Posterior vena cava (tissue), 2 donors: ENCODE results near the gene CTNS. TPM values are rescaled to one million over a fixed set of nuclear protein-coding genes. Genes with fewer than 3 reads are reported as not detected.
"Not testable (repeated sequence)": the region's sequence is repeated elsewhere in the genome, so short reads cannot be mapped to it uniquely, and the experiment has no call there.

Source experiments
- DNase-seq: peaks from one replicate; pipeline ENCODE4 v3.0.0-alpha.2; 2020; ENCODE audit warnings: low spot score
- intact Hi-C, 2 donors: fragments of 100-400 bp; cut with DNase I; formaldehyde crosslinking; loops; one replicate each; pipeline versions ENCODE4 v1.14.1 to v1.14.2; 2022 to 2023
- total RNA-seq, 2 donors: library from RNA; stranded (reverse); fragmentation: NEBNext Ultra II Directional; extraction: Animal tissue kit (Norgen Biotek cat#: 25700); gene quantifications; one replicate each; pipeline ENCODE4 v1.2.1, GENCODE V29; 2021
- donor health status: DM: yes; HTN: yes; CAD: no.
- donor health status: DM: yes; HTN: yes; CAD: no.

The CTNS gene
- total RNA-seq, 2 donors from 2014 or later = 9.2 to 11.7 TPM

- DNase-seq = no peak
- intact Hi-C loops = no loop called here
These were observed 59.3 kb downstream of the CTNS start, which contains the start of gene P2RX5 for GRCh38 chr17:3695723-3696411. TSS of gene P2RX5 (minus strand) at chr17:3696155. CDS start at chr17:3696005, 150 bp downstream.

- intact Hi-C loops = no loop called here
- DNase-seq = no peak
These were observed 60.5 kb downstream of the CTNS start for GRCh38 chr17:3697103-3697476.

DNA sequence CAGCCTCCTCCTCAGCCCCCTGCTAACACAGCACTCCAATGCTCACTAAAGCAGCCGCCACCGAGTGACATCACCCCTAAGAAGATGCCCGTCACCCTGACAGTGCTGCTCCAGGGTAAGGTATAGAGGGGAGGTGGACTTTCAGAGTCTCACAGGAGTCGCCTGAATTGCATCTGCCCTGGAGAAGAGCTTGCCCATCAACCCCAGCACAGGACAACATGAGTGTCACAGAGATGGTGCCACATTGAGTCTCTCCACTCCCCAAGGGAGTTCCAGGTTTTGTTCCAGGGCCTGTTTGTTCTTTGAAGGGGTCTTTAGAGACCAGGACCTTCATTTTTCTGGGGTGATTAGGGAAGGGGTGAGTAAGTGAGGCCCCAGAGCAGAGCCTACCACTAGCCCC lies 61.6 kb downstream of the CTNS start:
- intact Hi-C loops = no loop called here
- no peak for DNase-seq

DNA sequence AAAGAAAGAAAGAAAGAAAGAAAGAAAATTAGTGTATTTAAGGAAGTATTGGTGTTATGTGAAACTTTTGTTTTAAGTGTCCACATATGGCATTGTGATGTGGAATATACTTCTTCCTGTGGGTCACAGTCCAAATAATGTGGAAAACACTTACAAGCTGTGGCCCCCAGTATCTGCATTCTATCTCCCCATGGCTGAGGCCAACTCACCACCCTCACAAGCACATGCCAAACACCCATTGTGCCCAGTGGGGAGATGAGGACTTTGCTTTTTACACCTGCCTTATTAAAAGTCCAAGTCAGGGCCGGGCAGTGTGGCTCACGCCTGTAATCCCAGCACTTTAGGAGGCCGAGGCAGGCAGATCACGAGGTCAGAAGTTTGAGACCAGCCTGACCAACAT lies 63.4 kb downstream of the CTNS start:
- intact Hi-C loops = no loop called here
- DNase-seq = no peak

DNA sequence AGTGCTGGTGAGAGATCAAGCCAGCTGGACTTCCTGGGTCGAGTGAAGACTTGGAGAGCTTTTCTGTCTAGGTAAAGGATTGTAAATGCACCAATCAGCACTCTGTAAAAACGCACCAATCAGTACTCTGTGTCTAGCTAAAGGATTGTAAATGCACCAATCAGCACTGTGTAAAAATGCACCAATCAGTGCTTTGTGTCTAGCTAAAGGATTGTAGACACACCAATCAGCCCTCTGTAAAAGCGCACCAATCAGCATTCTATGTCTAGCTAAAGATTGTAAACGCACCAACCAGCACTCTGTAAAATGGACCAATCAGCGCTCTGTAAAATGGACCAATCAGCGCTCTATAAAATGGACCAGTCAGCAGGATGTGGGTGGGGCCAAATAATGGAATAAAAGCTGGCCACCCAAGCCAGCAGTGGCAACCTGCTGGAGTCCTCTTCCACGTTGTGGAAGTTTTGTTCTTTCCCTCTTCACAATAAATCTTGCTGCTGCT lies 65.5 kb downstream of the CTNS start:
- DNase-seq, intact Hi-C loops: not testable (repeated sequence)

DNA sequence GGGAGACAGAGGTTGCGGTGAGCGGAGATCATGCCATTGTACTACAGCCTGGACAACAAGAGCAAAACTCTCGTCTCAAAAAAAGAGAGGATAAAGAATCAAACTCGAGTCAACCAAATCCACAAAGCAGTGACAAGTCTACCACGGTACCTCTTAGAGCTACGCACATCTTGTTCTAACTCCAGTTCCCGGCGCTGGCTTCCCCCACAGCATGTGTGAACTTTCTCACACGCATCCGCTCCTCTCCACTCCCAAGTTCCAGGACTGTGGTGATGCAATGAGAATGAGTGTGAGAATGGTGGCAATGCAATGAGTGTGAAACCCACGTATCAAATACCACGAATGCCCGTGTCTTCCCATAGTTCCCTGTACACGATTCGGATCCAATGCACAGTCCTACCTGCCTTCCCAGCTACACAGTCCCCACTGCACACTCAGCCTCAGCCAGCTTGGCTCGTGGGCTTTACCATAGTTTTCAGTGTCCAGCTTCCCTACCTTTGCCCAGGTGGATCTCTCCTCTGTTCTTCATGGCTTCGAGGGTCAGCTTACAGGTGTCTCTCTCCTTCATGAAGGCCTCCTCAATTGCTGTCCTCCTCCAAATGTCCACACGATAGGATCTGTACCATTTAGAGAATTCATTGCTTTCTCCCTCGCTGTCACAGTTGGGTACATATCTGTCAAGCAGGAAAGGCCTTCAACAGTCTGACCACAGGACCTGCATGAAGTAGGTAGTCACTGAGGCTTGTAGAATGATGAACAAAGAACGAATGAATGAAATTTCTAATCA lies 68.6 kb downstream of the CTNS start:
- intact Hi-C loops = no loop called here
- DNase-seq = no peak

GRCh38 chr17:3705718-3705984 lies 69.1 kb downstream of the CTNS start:
- intact Hi-C loops, DNase-seq: not testable (repeated sequence)

- DNase-seq = no peak
- intact Hi-C loops = no loop called here
These were observed 71.8 kb downstream of the CTNS start for GRCh38 chr17:3708366-3708765.

DNA sequence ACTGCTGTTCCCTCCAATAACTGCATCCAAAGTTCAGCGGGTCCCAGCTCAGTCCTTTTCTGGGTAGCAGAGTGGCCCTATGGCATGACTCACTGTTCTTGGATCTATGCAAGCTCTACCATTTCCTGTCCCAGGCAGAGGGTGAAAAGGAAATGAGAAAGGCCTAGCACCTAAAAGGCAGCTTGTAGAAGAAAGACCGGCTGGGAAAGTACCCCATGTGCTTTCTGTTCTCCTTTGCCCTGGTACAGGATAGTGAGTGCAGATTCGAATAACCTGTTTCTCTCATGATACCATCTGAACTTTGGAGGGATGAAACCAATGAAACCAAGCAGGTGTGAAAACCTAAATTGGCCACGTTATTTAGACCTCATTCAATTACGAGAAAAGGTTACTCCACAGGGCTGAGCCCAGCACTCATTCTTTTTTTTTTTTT lies 74.4 kb downstream of the CTNS start:
- no peak for DNase-seq
- intact Hi-C loops = no loop called here

Other genes starting within 250 kb of the CTNS start
- not detected for gene OR1E1, start 238.3 kb upstream of the CTNS start, total RNA-seq
- gene OR3A3, start 225.4 kb upstream of the CTNS start, total RNA-seq = not detected
- gene OR1E2, start 202.9 kb upstream of the CTNS start, total RNA-seq = not detected
- under 1 TPM; 0.24 to 0.28 TPM for gene SPATA22, start 164.9 kb upstream of the CTNS start, total RNA-seq
- gene ASPA, start 160.8 kb upstream of the CTNS start, total RNA-seq = 1 to 10 TPM; 7.8 to 9.7 TPM
- gene TRPV3, start 78.9 kb upstream of the CTNS start, total RNA-seq = 1 to 10 TPM; 1.5 to 2.7 TPM
- 1 to 10 TPM; 3.6 to 5.9 TPM for gene TRPV1, start 27.3 kb upstream of the CTNS start, total RNA-seq
- 10 to 100 TPM in 1 of 2 donors, 1 to 10 TPM in 1; 6.1 to 13.3 TPM for gene SHPK, start 510 bp upstream of the CTNS start, total RNA-seq
- gene TAX1BP3, start 31.8 kb downstream of the CTNS start, total RNA-seq = 100 to 1,000 TPM; 106 to 126 TPM
- 10 to 100 TPM; 23.7 to 24.7 TPM for gene EMC6, start 32.1 kb downstream of the CTNS start, total RNA-seq
- 1 to 10 TPM in 1 of 2 donors, under 1 TPM in 1; 0.93 to 2.0 TPM for gene P2RX5, start 59.4 kb downstream of the CTNS start, total RNA-seq
- gene HASPIN, start 87.1 kb downstream of the CTNS start, total RNA-seq = under 1 TPM in 1 of 2 donors, not detected in 1; 0.24 TPM
- 10 to 100 TPM; 18.2 to 25.6 TPM for gene ITGAE, start 164.4 kb downstream of the CTNS start, total RNA-seq
- gene NCBP3, start 209.5 kb downstream of the CTNS start, total RNA-seq = 10 to 100 TPM; 22.3 to 22.8 TPM